Right atrium auricular region (tissue), 2 donors: ENCODE data around the gene FAM151B. TPM values are rescaled to one million over a fixed set of nuclear protein-coding genes. Genes with fewer than 3 reads are reported as not detected.
"Not testable (repeated sequence)": the region's sequence is repeated elsewhere in the genome, so short reads cannot be mapped to it uniquely, and the experiment has no call there.

Experiments
- DNase-seq: peaks from one replicate; pipeline ENCODE4 v3.0.0-alpha.2; 2019; ENCODE audit warnings: low spot score
- H3K27ac ChIP-seq, 2 donors: fragments of 200-600 bp; sonication (generic); 1 replicate in 1 of 2; 2 replicates in 1 of 2; pipeline ENCODE4 v1.5.1; 2016 to 2019
- H3K27me3 ChIP-seq, 2 donors: fragments of 200-600 bp; sonication (generic); one replicate each; pipeline versions ENCODE4 v1.5.1 to v1.6.0; 2017 to 2019
- H3K36me3 ChIP-seq: fragments of 200-600 bp; sonication (generic); one replicate; pipeline ENCODE4 v1.5.1; 2016
- H3K4me1 ChIP-seq, 2 donors: fragments of 200-600 bp; sonication (generic); one replicate each; pipeline versions ENCODE4 v1.5.1 to v1.6.0; 2017 to 2019
- H3K4me3 ChIP-seq, 2 donors: fragments of 200-600 bp; sonication (generic); 1 replicate in 1 of 2; 2 replicates in 1 of 2; pipeline ENCODE4 v1.5.1; 2017 to 2019; ENCODE audit warnings: mild to moderate bottlenecking in 1 of 2, moderate library complexity in 1 of 2
- H3K9me3 ChIP-seq, 2 donors: fragments of 200-600 bp; sonication (generic); one replicate each; pipeline ENCODE4 v1.5.1; 2019
- total RNA-seq, 2 donors: library from RNA; depleted of rRNA; stranded (reverse); fragments of >200 nt; gene quantifications; one replicate each; pipeline ENCODE4 v1.1.0, GENCODE V29; 2016
- TF ChIP-seq, protein P1 (sequence below), 2 donors: fragments of 200-600 bp; sonication (generic); IDR thresholded peaks; one replicate each; pipeline ENCODE4 v1.5.1; 2019; ENCODE audit warnings: antibody characterized with exemption in 2 of 2

Gene FAM151B
- total RNA-seq, 2 donors from 2014 or later: 1.8 to 1.9 TPM

DNA sequence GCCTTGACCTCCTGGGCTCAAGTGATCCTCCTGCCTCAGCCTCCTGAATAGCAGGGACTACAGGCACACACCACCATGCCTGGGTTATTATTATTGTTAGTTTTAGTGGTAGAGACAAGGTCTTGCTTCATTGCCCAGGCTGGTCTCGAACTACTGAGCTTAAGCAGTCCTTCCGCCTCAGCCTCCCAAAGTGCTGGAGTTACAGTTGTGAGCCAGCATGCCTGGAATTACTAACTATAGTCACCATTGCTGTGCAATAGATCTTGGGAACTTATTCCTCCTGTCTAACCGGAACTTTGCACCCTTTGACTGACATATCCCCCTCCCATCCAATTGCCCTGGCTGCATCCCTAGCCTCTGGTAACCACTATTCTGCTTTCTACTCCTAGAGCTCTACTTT lies 3.4 kb downstream of the FAM151B start:
- Histone ChIP-seq H3K36me3 (no peaks in the 10 kb centered on the region), H3K4me1 (peaks cover 0 to 8% of the 10 kb centered on the region in 2 donors), H3K27me3 (no peaks in the 10 kb centered on the region), H3K9me3 (no peaks in the 10 kb centered on the region), H3K27ac (no peak overlapping the region), H3K4me3 (no peak overlapping the region)
- TF ChIP-seq, protein P1, sequence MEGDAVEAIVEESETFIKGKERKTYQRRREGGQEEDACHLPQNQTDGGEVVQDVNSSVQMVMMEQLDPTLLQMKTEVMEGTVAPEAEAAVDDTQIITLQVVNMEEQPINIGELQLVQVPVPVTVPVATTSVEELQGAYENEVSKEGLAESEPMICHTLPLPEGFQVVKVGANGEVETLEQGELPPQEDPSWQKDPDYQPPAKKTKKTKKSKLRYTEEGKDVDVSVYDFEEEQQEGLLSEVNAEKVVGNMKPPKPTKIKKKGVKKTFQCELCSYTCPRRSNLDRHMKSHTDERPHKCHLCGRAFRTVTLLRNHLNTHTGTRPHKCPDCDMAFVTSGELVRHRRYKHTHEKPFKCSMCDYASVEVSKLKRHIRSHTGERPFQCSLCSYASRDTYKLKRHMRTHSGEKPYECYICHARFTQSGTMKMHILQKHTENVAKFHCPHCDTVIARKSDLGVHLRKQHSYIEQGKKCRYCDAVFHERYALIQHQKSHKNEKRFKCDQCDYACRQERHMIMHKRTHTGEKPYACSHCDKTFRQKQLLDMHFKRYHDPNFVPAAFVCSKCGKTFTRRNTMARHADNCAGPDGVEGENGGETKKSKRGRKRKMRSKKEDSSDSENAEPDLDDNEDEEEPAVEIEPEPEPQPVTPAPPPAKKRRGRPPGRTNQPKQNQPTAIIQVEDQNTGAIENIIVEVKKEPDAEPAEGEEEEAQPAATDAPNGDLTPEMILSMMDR (IDR thresholded peaks at IDR 0.05): no peak
- DNase-seq: no peak

DNA sequence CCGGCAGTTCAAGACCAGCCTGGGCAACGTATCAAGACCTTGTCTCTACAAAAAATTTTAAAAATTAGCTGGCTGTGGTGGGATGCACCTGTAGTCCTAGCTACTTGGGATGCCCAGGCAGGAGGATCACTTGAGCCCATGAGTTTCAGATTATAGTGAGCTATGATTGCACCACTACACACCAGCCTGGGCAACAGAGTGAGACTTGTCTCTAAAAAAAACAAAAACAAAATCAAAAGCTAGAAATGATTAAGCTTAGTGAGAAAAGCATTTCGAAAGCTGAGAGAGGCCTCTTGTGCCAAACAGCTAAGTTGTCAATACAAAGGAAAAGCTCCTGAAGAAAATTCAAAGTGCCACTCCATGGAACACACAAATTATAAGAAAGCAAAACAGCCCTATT lies 4.8 kb downstream of the FAM151B start:
- H3K4me3 ChIP-seq: no peak overlapping the region
- peaks cover 0 to 4% of the 10 kb centered on the region in 2 donors for H3K4me1 ChIP-seq
- DNase-seq: no peak
- no peak overlapping the region for H3K27ac ChIP-seq
- H3K36me3 ChIP-seq: no peaks in the 10 kb centered on the region
- H3K27me3 ChIP-seq: no peaks in the 10 kb centered on the region
- TF ChIP-seq, protein P1 (IDR thresholded peaks at IDR 0.05): no peak
- H3K9me3 ChIP-seq: no peaks in the 10 kb centered on the region

DNA sequence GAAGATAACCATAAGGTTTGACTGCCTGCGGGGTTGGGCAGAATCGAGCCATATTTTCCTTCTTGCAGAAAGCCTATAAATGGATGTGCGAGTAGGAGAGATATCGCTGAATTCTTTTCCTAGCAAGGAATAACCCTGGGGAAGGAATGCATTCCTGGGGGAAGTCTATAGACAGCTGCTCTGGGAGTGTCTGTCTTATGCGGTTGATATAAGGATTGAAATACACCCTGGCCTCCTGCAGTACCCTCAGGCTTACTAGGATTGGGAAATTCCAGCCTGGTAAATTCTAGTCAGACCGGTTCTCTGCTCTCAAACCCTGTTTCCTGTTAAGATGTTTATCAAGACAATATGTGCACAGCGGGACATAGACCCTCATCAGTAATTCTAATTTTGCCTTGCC lies 5.5 kb downstream of the FAM151B start:
- not testable (repeated sequence) for H3K36me3 ChIP-seq, H3K27ac ChIP-seq, H3K9me3 ChIP-seq, H3K4me1 ChIP-seq, DNase-seq, H3K27me3 ChIP-seq, H3K4me3 ChIP-seq

DNA sequence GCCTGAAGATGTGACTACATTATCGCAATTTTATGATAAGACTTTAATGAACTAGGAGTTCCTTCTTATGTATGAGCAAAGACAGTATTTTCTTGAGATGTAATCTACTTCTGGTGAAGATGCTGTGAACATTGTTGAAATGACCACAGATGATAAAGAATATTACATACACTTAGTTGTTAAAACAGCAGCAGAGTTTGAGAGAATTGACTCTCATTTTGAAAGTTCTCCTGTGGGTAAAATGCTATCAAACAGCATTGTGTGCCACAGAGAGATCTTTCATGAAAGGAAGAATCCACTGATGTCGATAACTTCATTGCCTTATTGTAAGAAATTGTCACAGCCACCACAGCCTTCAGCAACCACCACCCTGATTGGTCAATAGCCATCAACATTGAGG lies 8.0 kb downstream of the FAM151B start:
- DNase-seq: no peak
- H3K27me3 ChIP-seq: no peaks in the 10 kb centered on the region
- TF ChIP-seq, protein P1 (IDR thresholded peaks at IDR 0.05): no peak
- no peaks in the 10 kb centered on the region for H3K9me3 ChIP-seq
- no peak overlapping the region for H3K27ac ChIP-seq
- no peaks in the 10 kb centered on the region for H3K36me3 ChIP-seq
- no peaks in the 10 kb centered on the region for H3K4me1 ChIP-seq
- H3K4me3 ChIP-seq: no peak overlapping the region

DNA sequence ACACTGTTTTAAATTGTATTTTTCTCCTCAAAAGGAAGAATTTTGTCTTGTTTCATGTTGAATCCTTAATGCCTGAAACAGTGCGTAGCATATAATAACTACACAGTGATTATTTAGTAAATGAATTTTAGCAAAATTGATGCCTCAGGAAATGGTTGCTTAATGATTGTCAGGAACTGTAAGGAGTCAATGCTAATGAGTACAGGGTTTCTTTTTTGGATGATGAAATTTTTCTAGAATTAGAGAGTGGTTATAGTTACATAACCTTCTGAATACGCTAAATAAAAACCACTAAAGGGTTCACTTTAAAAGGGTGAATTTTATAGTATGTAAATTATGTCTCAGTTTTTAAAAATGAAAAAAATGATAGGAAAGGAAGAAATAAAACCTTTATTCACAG lies 14.9 kb downstream of the FAM151B start:
- Histone ChIP-seq H3K4me1 (no peaks in the 10 kb centered on the region), H3K36me3 (no peaks in the 10 kb centered on the region), H3K27ac (no peak overlapping the region), H3K27me3 (no peaks in the 10 kb centered on the region), H3K9me3 (no peaks in the 10 kb centered on the region), H3K4me3 (no peak overlapping the region)
- DNase-seq: no peak
- TF ChIP-seq, protein P1 (IDR thresholded peaks at IDR 0.05): no peak

DNA sequence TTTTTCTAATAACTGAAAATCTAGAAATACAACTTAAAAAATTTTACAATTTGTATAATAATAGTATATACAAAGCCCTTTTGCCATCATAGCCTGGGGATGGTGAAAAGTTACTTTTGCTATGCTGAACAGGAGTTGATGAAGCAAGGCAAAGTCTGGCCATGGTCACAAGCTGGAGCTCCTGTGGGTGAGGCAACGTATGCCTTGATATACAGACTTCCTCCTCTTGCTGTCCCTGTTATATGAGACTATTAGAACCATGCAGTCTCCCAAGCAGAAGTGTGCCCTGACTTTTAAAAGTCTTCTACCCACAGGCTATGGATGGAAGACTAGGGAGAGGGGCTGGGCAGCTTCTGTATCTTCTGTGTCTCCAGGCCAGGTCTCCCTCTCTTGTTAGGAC lies 15.7 kb downstream of the FAM151B start:
- DNase-seq: no peak
- TF ChIP-seq, protein P1 (IDR thresholded peaks at IDR 0.05): no peak
- H3K9me3 ChIP-seq: no peaks in the 10 kb centered on the region
- no peaks in the 10 kb centered on the region for H3K27me3 ChIP-seq
- no peaks in the 10 kb centered on the region for H3K36me3 ChIP-seq
- no peak overlapping the region for H3K4me3 ChIP-seq
- H3K4me1 ChIP-seq: no peaks in the 10 kb centered on the region
- no peak overlapping the region for H3K27ac ChIP-seq
